ENCODE measurements around the gene NPVF.

- TF ChIP-seq POLR2A (IDR thresholded peaks at IDR 0.05) = no peak
- no peak for TF ChIP-seq CTCF (IDR thresholded peaks at IDR 0.05)
Observed at GRCh38 chr7:25254604-25255003, 26.3 kb upstream of the NPVF start.
